HEK293 (cell line): Measurements from ENCODE around the gene UBE2V1.

Experiments
- AEBP2 ChIP-seq: fragments of 450-650 bp; formaldehyde crosslinking; IDR thresholded peaks from 2 replicates; pipeline ENCODE4 v1.5.1; 2016; ENCODE audit warnings: missing biosample characterization, missing genetic modification characterization, borderline replicate concordance
- BCL11A ChIP-seq: fragments of 450-650 bp; formaldehyde crosslinking; IDR thresholded peaks from 2 replicates; pipeline ENCODE4 v1.5.1; 2016; ENCODE audit warnings: low read depth, missing biosample characterization, missing genetic modification characterization
- GLI2 ChIP-seq: fragments of 450-650 bp; formaldehyde crosslinking; IDR thresholded peaks from 2 replicates; pipeline ENCODE4; 2017; ENCODE audit warnings: missing biosample characterization, missing genetic modification characterization, low read depth, borderline replicate concordance
- GLIS2 ChIP-seq: fragments of 450-650 bp; formaldehyde crosslinking; IDR thresholded peaks from 2 replicates; pipeline ENCODE4 v1.5.1; 2016; ENCODE audit warnings: missing biosample characterization, missing genetic modification characterization
- HOXC10 ChIP-seq: sonication (generic); formaldehyde crosslinking; IDR thresholded peaks from 2 replicates; pipeline ENCODE4 v1.8.1; 2023; ENCODE audit warnings: mild to moderate bottlenecking, missing genetic modification reagents
- PBX3 ChIP-seq: sonication (generic); formaldehyde crosslinking; IDR thresholded peaks from 2 replicates; pipeline ENCODE4 v1.8.1; 2022; ENCODE audit warnings: mild to moderate bottlenecking, moderate library complexity, missing genetic modification reagents
- SCRT1 ChIP-seq: fragments of 450-650 bp; formaldehyde crosslinking; IDR thresholded peaks from 2 replicates; pipeline ENCODE4 v1.5.1; 2016; ENCODE audit warnings: missing biosample characterization, missing genetic modification characterization, borderline replicate concordance
- SCRT2 ChIP-seq: fragments of 450-650 bp; formaldehyde crosslinking; IDR thresholded peaks from 2 replicates; pipeline ENCODE4 v1.5.1; 2016; ENCODE audit warnings: missing biosample characterization, missing genetic modification characterization
- SP3 ChIP-seq: fragments of 450-650 bp; formaldehyde crosslinking; IDR thresholded peaks from 2 replicates; pipeline ENCODE4 v1.5.1; 2016; ENCODE audit warnings: missing biosample characterization, missing genetic modification characterization
- SP7 ChIP-seq: fragments of 450-650 bp; formaldehyde crosslinking; IDR thresholded peaks from 2 replicates; pipeline ENCODE4 v1.5.1; 2016; ENCODE audit warnings: missing biosample characterization, missing genetic modification characterization
- WT1 ChIP-seq: fragments of 450-650 bp; formaldehyde crosslinking; IDR thresholded peaks from 2 replicates; pipeline ENCODE4 v1.5.1; 2016; ENCODE audit warnings: missing biosample characterization, missing genetic modification characterization
- ZNF138 ChIP-seq: fragments of 450-650 bp; formaldehyde crosslinking; IDR thresholded peaks from 2 replicates; pipeline ENCODE4 v1.5.1; 2016; ENCODE audit warnings: missing biosample characterization, missing genetic modification characterization, borderline replicate concordance
- ZNF19 ChIP-seq: fragments of 450-650 bp; formaldehyde crosslinking; IDR thresholded peaks from 2 replicates; pipeline ENCODE4; 2016; ENCODE audit warnings: missing biosample characterization, missing genetic modification characterization, low read depth
- ZNF341 ChIP-seq: fragments of 450-650 bp; formaldehyde crosslinking; IDR thresholded peaks from 2 replicates; pipeline ENCODE4; 2016; ENCODE audit warnings: low read depth, missing biosample characterization, missing genetic modification characterization
- ZNF350 ChIP-seq: fragments of 450-650 bp; formaldehyde crosslinking; IDR thresholded peaks from 2 replicates; pipeline ENCODE4 v1.5.0; 2017; ENCODE audit warnings: missing biosample characterization, mild to moderate bottlenecking, missing genetic modification characterization
- ZNF354C ChIP-seq: fragments of 450-650 bp; formaldehyde crosslinking; IDR thresholded peaks from 2 replicates; pipeline ENCODE4 v1.5.1; 2016; ENCODE audit warnings: missing biosample characterization, missing genetic modification characterization, low read depth, borderline replicate concordance
- ZNF362 ChIP-seq: fragments of 450-650 bp; formaldehyde crosslinking; IDR thresholded peaks from 2 replicates; pipeline ENCODE4 v1.5.1; 2016; ENCODE audit warnings: missing biosample characterization, missing genetic modification characterization
- ZNF366 ChIP-seq: fragments of 450-650 bp; formaldehyde crosslinking; conservative IDR thresholded peaks from 2 replicates; pipeline ENCODE4 v1.5.1; 2016; ENCODE audit warnings: missing biosample characterization, missing genetic modification characterization
- ZNF391 ChIP-seq: fragments of 450-650 bp; formaldehyde crosslinking; IDR thresholded peaks from 2 replicates; pipeline ENCODE4 v1.5.1; 2016; ENCODE audit warnings: low read depth, missing biosample characterization, missing genetic modification characterization, borderline replicate concordance
- ZNF394 ChIP-seq: fragments of 450-650 bp; formaldehyde crosslinking; IDR thresholded peaks from 2 replicates; pipeline ENCODE4 v1.5.1; 2016; ENCODE audit warnings: missing biosample characterization, missing genetic modification characterization, mild to moderate bottlenecking, moderate library complexity, borderline replicate concordance
- ZNF416 ChIP-seq: fragments of 450-650 bp; formaldehyde crosslinking; IDR thresholded peaks from 2 replicates; pipeline ENCODE4 v1.5.1; 2016; ENCODE audit warnings: missing biosample characterization, missing genetic modification characterization
- ZNF426 ChIP-seq: fragments of 450-650 bp; formaldehyde crosslinking; IDR thresholded peaks from 2 replicates; pipeline ENCODE4 v1.5.1; 2017; ENCODE audit warnings: missing biosample characterization, missing genetic modification characterization, mild to moderate bottlenecking, inconsistent platforms, moderate library complexity
- ZNF48 ChIP-seq: fragments of 450-650 bp; formaldehyde crosslinking; IDR thresholded peaks from 2 replicates; pipeline ENCODE4 v1.5.1; 2016; ENCODE audit warnings: missing biosample characterization, missing genetic modification characterization
- ZNF629 ChIP-seq: fragments of 450-650 bp; formaldehyde crosslinking; IDR thresholded peaks from 2 replicates; pipeline ENCODE4 v1.5.1; 2017; ENCODE audit warnings: missing biosample characterization, missing genetic modification characterization
- ZNF654 ChIP-seq: fragments of 450-650 bp; formaldehyde crosslinking; IDR thresholded peaks from 2 replicates; pipeline ENCODE4 v1.5.1; 2016; ENCODE audit warnings: low read depth, missing biosample characterization, missing genetic modification characterization
- ZNF692 ChIP-seq: fragments of 450-650 bp; formaldehyde crosslinking; IDR thresholded peaks from 2 replicates; pipeline ENCODE4 v1.5.1; 2016; ENCODE audit warnings: missing biosample characterization, missing genetic modification characterization
- ZNF76 ChIP-seq: fragments of 450-650 bp; formaldehyde crosslinking; IDR thresholded peaks from 2 replicates; pipeline ENCODE4; 2016; ENCODE audit warnings: low read depth, missing biosample characterization, missing genetic modification characterization, borderline replicate concordance
- ZNF776 ChIP-seq: fragments of 450-650 bp; formaldehyde crosslinking; IDR thresholded peaks from 2 replicates; pipeline ENCODE4 v1.5.0; 2017; ENCODE audit warnings: missing biosample characterization, missing genetic modification characterization, borderline replicate concordance
- ZNF837 ChIP-seq: fragments of 450-650 bp; formaldehyde crosslinking; IDR thresholded peaks from 2 replicates; pipeline ENCODE4 v1.5.1; 2016; ENCODE audit warnings: missing biosample characterization, missing genetic modification characterization
- ZSCAN16 ChIP-seq: fragments of 450-650 bp; formaldehyde crosslinking; IDR thresholded peaks from 2 replicates; pipeline ENCODE4 v1.5.1; 2016; ENCODE audit warnings: missing biosample characterization, missing genetic modification characterization
- ZSCAN30 ChIP-seq: fragments of 450-650 bp; IDR thresholded peaks from 2 replicates; pipeline ENCODE4 v1.5.1; 2018; ENCODE audit warnings: missing biosample characterization, mild to moderate bottlenecking, missing genetic modification characterization, moderate library complexity
- ZSCAN4 ChIP-seq: fragments of 450-650 bp; formaldehyde crosslinking; IDR thresholded peaks from 2 replicates; pipeline ENCODE4 v1.5.1; 2017; ENCODE audit warnings: missing biosample characterization, missing genetic modification characterization
- ZXDB ChIP-seq: fragments of 450-650 bp; formaldehyde crosslinking; IDR thresholded peaks from 2 replicates; pipeline ENCODE4 v1.5.1; 2016; ENCODE audit warnings: missing biosample characterization, missing genetic modification characterization

The UBE2V1 gene

GRCh38 chr20:50115591-50116367 lies 2.8 kb upstream of the UBE2V1 start (continued):
- TF ChIP-seq ZNF350 (tag by site-specific recombination) (no peak), ZNF391 (tag by site-specific recombination) (no peak), ZSCAN4 (no peak), ZNF394 (no peak), ZNF48 (tag by site-specific recombination) (no peak), BCL11A (tag by site-specific recombination) (no peak), SCRT1 (tag by site-specific recombination) (no peak), SCRT2 (tag by site-specific recombination) (peak; percentile 39; the same call in 1 of the 2 replicates), ZNF138 (tag by site-specific recombination) (no peak), ZNF362 (tag by site-specific recombination) (no peak), ZNF354C (no peak), AEBP2 (tag by site-specific recombination) (no peak), SP3 (peak; percentile 68), ZXDB (no peak; the same call in 1 of the 2 replicates), ZNF629 (tag by site-specific recombination) (peak; percentile 98), GLI2 (no peak), ZSCAN16 (no peak), WT1 (no peak), ZNF692 (tag by site-specific recombination) (no peak), GLIS2 (tag by site-specific recombination) (no peak), SP7 (tag by site-specific recombination) (peak; percentile 21; the same call in 1 of the 2 replicates), ZNF416 (tag by site-specific recombination) (no peak), ZNF426 (tag by site-specific recombination) (no peak), ZNF366 (tag by site-specific recombination) (no peak), ZNF19 (no peak), ZSCAN30 (tag by site-specific recombination) (0 out of 2 replicates have a peak, but pooled peaks have one; percentile 27), ZNF776 (no peak), ZNF837 (tag by site-specific recombination) (no peak), PBX3 (CRISPR knock-in tag) (no peak), ZNF654 (tag by site-specific recombination) (no peak), HOXC10 (CRISPR knock-in tag) (no peak), ZNF76 (tag by site-specific recombination) (peak; percentile 98), ZNF341 (peak; percentile 74)
